Measurements from ENCODE around the gene GSDMA.
A peak's percentile ranks its signal among the peaks of the same experiment; 100 is the strongest.
"Not testable (repeated sequence)": the region's sequence is repeated elsewhere in the genome, so short reads cannot be mapped to it uniquely, and the experiment has no call there.

GSDMA gene

DNA sequence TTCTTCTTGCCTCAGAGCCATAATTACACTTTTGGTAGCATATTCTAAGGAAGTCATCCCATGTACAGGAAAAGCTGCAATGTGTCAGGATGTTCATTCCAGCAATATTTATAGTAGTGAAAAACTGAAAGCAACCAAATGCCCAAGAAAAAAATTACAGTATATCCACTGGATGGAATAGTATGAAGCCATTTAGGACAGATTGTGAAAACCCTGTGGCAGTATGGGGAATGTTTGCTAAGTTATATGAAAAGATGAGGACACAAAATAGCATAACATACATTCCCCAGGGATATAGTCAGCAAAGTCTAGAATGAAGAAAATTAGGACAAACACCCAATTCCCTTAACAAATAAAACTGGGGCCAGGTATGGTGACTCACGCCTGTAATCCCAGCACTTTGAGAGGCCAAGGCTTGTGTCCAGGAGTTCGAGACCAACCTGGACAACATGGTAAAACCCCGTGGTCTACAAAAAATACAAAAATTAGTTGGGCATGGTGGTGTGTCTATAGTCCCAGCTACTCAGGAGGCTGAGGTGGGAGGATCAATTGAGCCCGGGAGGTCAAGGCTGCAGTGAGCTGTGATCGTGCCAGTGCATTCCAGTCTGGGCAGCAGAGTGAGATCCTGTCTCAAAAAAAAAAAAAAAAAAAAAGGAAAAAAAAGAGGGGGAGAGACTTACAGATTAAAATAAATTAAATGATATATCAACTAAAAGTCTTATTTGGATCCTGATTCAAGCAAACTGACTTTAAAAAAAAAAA lies 33.0 kb upstream of the GSDMA start:
- no peak for DNase-seq (ENCODE audit: low read depth)

GRCh38 chr17:39933912-39934311 lies 28.9 kb upstream of the GSDMA start:
- no peak for DNase-seq (ENCODE audit: low read depth)

- no peak for DNase-seq (ENCODE audit: low read depth)
These were observed 28.5 kb upstream of the GSDMA start for GRCh38 chr17:39934324-39934723.

DNA sequence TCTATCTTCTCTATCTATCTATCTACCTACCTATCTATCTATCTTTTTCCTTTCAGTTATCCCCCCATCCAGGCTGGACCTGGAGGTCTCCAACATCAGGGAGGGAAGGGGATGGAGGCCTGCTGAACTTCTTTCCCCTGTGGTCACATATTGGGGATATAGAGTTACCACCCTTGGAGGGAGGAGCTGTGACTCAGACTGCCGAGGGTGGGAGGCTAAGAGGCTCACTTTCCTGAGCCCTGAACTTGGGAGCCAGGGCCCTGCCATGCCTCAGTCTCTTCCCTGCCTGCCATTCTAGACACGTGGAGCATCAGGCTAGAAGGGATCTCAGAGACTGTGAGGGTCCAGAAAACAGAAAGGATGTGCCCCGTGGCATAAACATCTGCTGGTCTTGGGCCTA lies 26.9 kb upstream of the GSDMA start:
- no peak for DNase-seq (ENCODE audit: low read depth)

GRCh38 chr17:39937447-39937846 lies 25.4 kb upstream of the GSDMA start:
- no peak for DNase-seq (ENCODE audit: low read depth)

GRCh38 chr17:39938140-39938869 lies 24.5 kb upstream of the GSDMA start:
- DNase-seq (ENCODE audit: low read depth) = no peak

- no peak for DNase-seq (ENCODE audit: low read depth)
These were observed 23.7 kb upstream of the GSDMA start for GRCh38 chr17:39939106-39939505.

DNA sequence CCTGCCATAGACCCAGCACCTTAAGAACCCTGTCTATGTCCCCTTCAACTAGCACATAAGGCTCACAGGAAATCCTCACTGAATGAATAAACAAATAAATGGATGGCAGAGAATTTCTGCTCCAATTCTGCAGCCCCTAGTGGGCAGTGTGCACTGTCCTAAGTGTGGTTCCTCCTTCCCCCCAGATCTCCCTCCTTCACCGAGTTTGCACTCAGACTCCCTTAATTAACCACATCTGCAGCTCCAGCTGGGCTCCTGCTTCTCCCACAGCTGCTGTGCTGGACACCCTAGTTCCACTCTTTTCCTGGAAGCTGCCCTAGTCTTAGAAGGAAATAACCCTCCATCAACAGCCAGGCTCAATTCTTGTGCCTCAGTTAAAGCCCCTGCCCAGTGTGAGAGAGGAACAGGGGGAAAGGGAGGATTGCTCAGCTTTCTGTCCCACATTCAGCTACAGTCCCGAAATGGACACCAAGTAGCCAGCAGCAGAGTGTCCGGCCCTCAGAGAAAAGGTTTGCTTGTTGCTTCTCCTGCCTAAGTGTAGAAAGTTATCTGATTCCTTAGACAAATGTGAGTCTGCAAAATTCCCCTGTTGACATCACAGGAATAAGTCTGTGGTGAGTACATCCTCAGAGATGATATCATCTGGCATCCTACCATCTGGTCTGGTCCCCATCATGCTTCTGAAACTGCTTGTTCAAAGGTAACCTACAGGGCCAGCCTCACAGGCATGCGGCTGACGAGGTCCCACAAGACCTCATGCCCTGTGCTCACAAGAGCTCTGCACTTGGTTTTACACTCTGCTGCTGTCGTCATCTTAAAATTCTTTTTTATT lies 23.0 kb upstream of the GSDMA start:
- no peak for DNase-seq (ENCODE audit: low read depth)

GRCh38 chr17:39943702-39944392 lies 19.0 kb upstream of the GSDMA start:
- DNase-seq (ENCODE audit: low read depth) = no peak

- no peak for DNase-seq (ENCODE audit: low read depth)
These were observed 18.5 kb upstream of the GSDMA start for GRCh38 chr17:39944393-39944711.

DNA sequence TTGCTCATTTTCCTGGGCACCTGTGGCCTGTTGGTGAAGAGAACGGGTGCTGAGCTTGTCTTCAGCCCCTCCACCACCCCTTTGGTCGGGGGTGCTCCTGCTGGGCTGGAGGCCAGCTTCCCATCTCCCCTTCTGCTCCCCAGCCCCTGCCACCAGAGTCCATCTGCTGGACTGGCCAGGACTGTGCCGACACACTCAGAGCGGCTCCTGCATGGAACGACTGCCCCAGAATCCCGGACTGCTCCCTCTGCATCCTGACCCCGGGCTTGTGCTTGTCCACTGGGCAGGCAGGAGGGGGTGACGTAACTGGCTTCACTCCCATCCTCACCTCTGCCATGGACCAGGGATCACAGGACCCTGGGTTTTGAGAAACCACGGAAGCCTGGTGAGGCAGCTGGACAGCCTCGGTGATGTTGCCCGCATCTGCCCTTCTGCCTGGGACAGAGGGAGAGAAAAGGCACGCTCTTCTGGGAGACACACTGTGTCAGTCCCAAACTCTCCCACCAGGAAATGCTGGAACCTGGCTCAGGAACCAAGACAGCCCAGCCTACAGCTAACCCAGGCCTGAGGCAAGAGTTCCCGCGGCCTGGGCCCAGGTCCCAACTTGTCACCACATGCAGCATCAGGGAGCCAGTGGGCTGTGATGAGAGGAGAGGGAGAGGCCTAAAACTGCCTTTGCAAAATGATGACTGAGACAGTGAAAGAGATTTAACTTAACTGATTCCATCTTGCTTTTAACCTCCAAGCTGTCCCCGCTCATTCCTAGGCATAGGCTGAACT lies 16.1 kb upstream of the GSDMA start:
- DNase-seq (ENCODE audit: low read depth) = no peak

GRCh38 chr17:39948489-39948828 lies 14.3 kb upstream of the GSDMA start:
- DNase-seq (ENCODE audit: low read depth) = not testable (repeated sequence)

GRCh38 chr17:39949028-39949427 lies 13.8 kb upstream of the GSDMA start:
- no peak for DNase-seq (ENCODE audit: low read depth)

DNA sequence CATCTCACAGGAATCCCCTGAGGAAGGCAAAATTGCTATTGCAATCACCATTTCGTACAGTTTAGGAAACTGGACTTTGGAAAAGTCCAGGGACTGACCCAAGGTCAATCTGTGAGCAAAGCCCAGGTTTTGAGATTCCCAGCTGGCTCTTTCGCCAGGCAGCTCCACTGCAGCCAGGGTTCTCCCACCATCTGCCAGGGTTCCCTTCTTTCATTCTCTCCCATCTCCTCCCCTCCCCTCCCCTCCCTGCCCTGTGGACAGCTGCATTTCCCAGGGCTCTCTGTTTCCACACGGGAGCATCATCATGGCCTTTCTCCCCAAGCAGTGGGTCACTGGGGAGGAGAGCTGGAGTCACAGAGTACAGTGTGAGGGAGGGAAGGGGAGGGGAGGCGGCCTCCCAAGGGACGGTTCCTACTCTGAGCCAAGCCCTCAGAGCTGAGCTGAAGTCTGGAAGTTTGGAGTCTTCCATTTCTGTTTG lies 11.9 kb upstream of the GSDMA start:
- DNase-seq (ENCODE audit: low read depth) = no peak

GRCh38 chr17:39951924-39952679 lies 10.7 kb upstream of the GSDMA start:
- no peak for DNase-seq (ENCODE audit: low read depth)

DNA sequence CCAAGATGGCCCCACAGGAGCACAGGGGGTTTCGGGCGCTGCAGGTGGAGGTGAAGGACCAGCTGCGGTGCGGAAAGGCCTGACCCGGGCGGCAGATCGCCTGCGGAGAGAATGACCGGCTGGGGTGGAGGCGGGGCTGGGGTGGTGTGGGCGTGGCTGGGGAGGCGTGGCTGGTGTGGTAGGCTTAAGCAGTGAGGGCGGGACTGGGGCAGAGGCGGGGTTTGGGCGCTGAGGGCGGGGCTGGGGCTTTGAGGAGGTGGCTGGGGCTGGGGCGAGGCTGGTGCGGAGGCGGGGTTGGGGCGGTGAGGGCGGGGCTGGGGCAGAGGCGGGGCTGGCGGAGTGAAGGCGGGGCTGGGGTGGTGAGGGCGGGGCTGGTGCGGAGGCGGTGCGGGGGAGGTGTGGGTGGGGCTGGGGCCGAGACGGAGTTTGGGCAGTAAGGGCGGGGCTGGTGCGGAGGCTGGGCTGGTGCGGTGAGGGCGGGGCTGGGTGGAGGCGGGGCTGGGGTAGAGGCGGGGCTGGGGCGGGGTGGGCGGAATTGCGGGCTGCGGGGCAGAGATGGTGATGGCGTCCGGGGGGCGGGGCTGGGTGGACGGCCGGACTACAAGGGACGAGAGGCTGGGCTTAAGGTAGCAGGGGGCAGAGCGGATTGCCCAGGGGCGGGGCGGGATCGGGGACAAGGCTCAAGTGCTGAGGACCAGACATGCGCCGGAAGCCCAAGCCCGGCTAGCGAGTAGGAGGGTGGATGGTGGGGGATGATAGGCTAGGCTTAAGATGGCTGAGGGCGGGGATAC lies 9.9 kb upstream of the GSDMA start:
- peak; percentile 77 for DNase-seq (ENCODE audit: low read depth)

GRCh38 chr17:39953471-39953888 lies 9.3 kb upstream of the GSDMA start:
- DNase-seq (ENCODE audit: low read depth) = no peak

DNA sequence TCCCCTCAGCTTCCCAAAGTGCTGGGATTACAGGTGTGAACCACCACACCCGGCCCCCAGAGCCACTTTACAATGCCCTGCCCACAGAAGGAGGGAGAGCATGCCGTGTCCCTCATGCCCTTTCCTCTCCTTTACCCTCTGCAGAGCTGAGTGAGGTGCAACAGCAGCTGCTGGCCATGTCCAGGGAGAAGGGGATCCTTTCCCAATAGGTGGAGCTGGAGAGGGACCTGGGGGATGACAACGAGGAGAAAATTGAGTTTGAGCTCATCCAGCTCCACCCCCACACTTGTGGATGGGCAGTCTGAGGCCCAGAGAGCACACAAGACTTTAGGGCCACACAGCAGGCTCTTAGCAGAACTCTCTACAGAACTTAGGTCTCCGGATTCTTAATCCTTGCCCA lies 7.9 kb upstream of the GSDMA start:
- DNase-seq (ENCODE audit: low read depth) = no peak

DNA sequence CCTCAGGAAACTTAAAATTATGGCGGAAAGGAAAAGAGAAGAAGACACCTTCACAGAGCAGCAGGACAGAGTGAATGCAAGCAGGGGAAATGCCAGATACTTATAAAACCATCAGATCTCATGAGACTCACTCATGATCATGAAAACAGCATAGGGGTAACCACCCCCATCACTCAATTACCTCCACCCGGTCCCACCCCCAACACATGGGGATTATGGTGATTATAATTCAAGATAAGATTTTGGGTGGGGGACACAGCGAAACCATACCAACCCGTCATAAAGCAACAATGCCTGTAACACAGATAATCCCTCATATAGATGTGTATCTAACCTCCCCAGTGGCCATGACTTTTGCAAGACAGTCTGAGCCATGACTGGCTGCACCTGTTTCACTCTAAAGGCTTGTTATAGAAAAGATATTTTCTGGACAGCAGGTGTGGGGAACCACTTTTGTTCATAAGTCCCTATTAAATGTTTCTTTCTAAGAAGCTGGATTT lies 7.0 kb upstream of the GSDMA start:
- DNase-seq (ENCODE audit: low read depth) = no peak

Data from stimulated activated CD8-positive, alpha-beta memory T cell treated with anti-CD3 and anti-CD28 coated beads, Interleukin-15, amount 100 ng/mL, for 24 hours (primary cell).